Suprapubic skin (tissue), 4 donors: ENCODE measurements around the gene PLXNC1. TPM values are rescaled to one million over a fixed set of nuclear protein-coding genes. Genes with fewer than 3 reads are reported as not detected.

Experiments
- DNase-seq, 2 donors: peaks; one replicate each; pipeline ENCODE4 v3.0.0-alpha.2; 2019; ENCODE audit warnings: low spot score in 2 of 2
- H3K27ac ChIP-seq: fragments of 200-600 bp; sonication (generic); one replicate; pipeline ENCODE4 v1.5.1; 2019
- H3K27me3 ChIP-seq: fragments of 200-600 bp; sonication (generic); one replicate; pipeline ENCODE4 v1.5.1; 2019
- H3K36me3 ChIP-seq: fragments of 200-600 bp; sonication (generic); one replicate; pipeline ENCODE4 v1.5.1; 2019
- H3K4me1 ChIP-seq: fragments of 200-600 bp; sonication (generic); one replicate; pipeline ENCODE4 v1.5.1; 2019
- H3K4me3 ChIP-seq: fragments of 200-600 bp; sonication (generic); one replicate; pipeline ENCODE4 v1.5.1; 2019; ENCODE audit warnings: mild to moderate bottlenecking
- H3K9me3 ChIP-seq: fragments of 200-600 bp; sonication (generic); one replicate; pipeline ENCODE4 v1.5.1; 2019
- EP300 ChIP-seq: sonication (generic); formaldehyde crosslinking; IDR thresholded peaks from one replicate; pipeline ENCODE4 v1.6.1; 2017; ENCODE audit warnings: antibody characterized with exemption
- POLR2A ChIP-seq, 2 donors: fragments of 450-650 bp; IDR thresholded peaks; one replicate each; pipeline ENCODE4 v1.6.1; 2017; ENCODE audit warnings: antibody characterized with exemption in 2 of 2, mild to moderate bottlenecking in 2 of 2, moderate library complexity in 2 of 2
- POLR2AphosphoS5 ChIP-seq, 3 donors: sonication (generic); formaldehyde crosslinking; IDR thresholded peaks; one replicate each; pipeline ENCODE4 v1.6.1; 2017; ENCODE audit warnings: antibody characterized with exemption in 3 of 3
- WGBS: methylation state at CpG from one replicate; pipeline ENCODE4 v1.1.5; 2018; 5-methylcytosine and 5-hydroxymethylcytosine counted together
- total RNA-seq, 4 donors: library from RNA; depleted of rRNA; stranded (reverse); fragments of >200 nt; gene quantifications; one replicate each; pipeline ENCODE4 v1.1.0, GENCODE V29; 2016
- TF ChIP-seq, protein P1 (sequence below), 2 donors: fragments of 200-600 bp in 1 of 2; fragments of 450-650 bp in 1 of 2; sonication (generic) in 1 of 2; IDR thresholded peaks; one replicate each; pipeline ENCODE4 v1.5.1; 2016 to 2019; ENCODE audit warnings: antibody characterized with exemption in 2 of 2, mild to moderate bottlenecking in 1 of 2, moderate library complexity in 1 of 2

The PLXNC1 gene
- total RNA-seq, 4 donors from 2014 or later, result 8.1 to 30.9 (median 15.3) TPM

DNA sequence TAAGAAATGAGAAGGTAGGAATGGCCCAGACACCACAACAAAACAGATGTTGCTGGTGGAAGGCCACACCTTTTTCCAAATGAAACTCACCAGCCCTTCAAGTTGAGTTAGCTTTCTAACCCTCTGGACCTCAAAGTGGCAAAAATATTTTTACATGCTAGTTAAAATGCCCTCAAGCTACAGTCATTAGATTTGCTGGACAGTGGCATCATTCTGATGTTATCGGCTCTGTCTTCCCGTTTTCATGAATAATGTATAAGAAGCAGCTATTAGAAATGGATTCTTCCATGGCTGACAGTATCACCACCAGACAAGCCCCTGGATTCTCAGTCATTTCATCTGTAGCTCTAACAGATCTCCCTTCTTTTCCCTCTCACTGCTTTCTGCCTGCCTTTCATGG, 37.1 kb upstream of the PLXNC1 start:
- 78% methylated on average over 2 of the region's 2 CpGs for WGBS
- TF ChIP-seq EP300 (no peak), POLR2AphosphoS5 (IDR thresholded peaks at IDR 0.05) (no peak), POLR2A (IDR thresholded peaks at IDR 0.05) (no peak)
- TF ChIP-seq, protein P1, sequence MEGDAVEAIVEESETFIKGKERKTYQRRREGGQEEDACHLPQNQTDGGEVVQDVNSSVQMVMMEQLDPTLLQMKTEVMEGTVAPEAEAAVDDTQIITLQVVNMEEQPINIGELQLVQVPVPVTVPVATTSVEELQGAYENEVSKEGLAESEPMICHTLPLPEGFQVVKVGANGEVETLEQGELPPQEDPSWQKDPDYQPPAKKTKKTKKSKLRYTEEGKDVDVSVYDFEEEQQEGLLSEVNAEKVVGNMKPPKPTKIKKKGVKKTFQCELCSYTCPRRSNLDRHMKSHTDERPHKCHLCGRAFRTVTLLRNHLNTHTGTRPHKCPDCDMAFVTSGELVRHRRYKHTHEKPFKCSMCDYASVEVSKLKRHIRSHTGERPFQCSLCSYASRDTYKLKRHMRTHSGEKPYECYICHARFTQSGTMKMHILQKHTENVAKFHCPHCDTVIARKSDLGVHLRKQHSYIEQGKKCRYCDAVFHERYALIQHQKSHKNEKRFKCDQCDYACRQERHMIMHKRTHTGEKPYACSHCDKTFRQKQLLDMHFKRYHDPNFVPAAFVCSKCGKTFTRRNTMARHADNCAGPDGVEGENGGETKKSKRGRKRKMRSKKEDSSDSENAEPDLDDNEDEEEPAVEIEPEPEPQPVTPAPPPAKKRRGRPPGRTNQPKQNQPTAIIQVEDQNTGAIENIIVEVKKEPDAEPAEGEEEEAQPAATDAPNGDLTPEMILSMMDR (IDR thresholded peaks at IDR 0.05), result no peak
- no peak overlapping the region for H3K27ac ChIP-seq
- no peaks in the 10 kb centered on the region for H3K4me1 ChIP-seq
- no peak overlapping the region for H3K4me3 ChIP-seq
- no peak for DNase-seq
- peaks cover 6% of the 10 kb centered on the region for H3K27me3 ChIP-seq
- H3K9me3 ChIP-seq, result no peaks in the 10 kb centered on the region
- no peaks in the 10 kb centered on the region for H3K36me3 ChIP-seq

DNA sequence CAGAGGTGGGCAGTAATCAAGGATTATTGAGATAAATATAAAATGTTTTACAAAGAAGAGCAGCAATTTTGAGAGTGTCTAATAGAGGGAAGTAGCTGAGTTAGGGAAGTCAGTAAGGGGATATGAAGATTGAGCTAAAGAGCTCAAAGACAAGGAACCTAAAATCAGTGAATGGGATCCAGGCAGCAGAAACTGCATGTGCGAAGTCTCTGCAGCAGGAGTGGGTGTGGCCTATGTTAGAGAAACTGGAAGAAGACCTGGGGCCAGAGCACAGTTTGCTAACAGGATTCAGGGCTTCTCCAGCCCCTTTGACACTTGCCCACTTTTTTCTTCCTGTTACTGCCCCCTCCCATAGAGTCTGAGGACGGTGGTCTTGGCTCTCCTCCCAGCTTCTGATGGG, 36.3 kb upstream of the PLXNC1 start:
- no peak overlapping the region for H3K27ac ChIP-seq
- H3K27me3 ChIP-seq, result peaks cover 5% of the 10 kb centered on the region
- no peak overlapping the region for H3K4me3 ChIP-seq
- H3K36me3 ChIP-seq, result no peaks in the 10 kb centered on the region
- no peaks in the 10 kb centered on the region for H3K9me3 ChIP-seq
- TF ChIP-seq, protein P1 (IDR thresholded peaks at IDR 0.05), result no peak
- TF ChIP-seq POLR2AphosphoS5 (IDR thresholded peaks at IDR 0.05) (no peak), POLR2A (IDR thresholded peaks at IDR 0.05) (no peak), EP300 (no peak)
- no peaks in the 10 kb centered on the region for H3K4me1 ChIP-seq
- no peak for DNase-seq
- 57% methylated on average over 2 of the region's 2 CpGs for WGBS

DNA sequence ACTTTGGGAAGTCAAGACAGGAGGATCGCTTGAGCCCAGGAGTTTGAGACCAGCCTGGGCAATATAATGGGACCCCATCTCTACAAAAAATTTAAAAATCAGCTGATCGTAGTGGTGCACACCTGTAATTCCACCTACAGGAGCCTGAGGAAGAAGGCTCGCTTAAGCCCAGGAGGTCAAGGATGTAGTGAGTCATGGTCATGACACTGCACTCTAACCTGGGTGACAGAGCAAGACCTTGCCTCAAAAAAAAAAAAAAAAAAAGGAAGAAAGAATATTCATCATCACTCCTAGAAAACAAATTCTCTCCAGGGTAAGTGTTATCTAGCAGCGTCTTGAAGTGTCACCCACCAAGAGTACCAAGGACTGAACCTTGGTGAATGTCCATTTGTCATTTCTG, 34.2 kb upstream of the PLXNC1 start:
- no peak for DNase-seq
- no peaks in the 10 kb centered on the region for H3K4me1 ChIP-seq
- WGBS, result 97% methylated on average over 4 of the region's 4 CpGs
- no peak overlapping the region for H3K4me3 ChIP-seq
- TF ChIP-seq POLR2A (IDR thresholded peaks at IDR 0.05) (no peak), EP300 (no peak), POLR2AphosphoS5 (IDR thresholded peaks at IDR 0.05) (no peak)
- TF ChIP-seq, protein P1 (IDR thresholded peaks at IDR 0.05), result no peak
- H3K27me3 ChIP-seq, result no peaks in the 10 kb centered on the region
- H3K36me3 ChIP-seq, result no peaks in the 10 kb centered on the region
- no peaks in the 10 kb centered on the region for H3K9me3 ChIP-seq
- H3K27ac ChIP-seq, result no peak overlapping the region

DNA sequence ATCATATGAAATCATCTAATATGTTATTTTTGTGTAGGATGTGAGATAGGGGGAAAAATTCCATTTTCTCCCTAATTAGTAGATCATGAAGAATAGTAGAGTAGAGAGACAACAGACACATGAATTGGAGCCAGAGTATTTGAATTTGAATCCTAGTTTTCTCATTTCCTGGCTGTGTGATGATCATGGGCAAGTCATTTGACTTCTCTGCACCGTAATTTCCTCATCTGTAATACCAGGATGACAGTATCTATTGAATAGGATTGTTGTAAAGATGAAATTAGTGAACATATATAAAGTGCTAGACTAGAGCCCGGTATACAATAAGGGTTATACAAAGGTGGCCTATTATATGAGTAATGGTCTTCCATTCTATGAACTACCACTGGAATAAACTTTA, 32.2 kb upstream of the PLXNC1 start:
- TF ChIP-seq POLR2AphosphoS5 (IDR thresholded peaks at IDR 0.05) (no peak), EP300 (no peak), POLR2A (IDR thresholded peaks at IDR 0.05) (no peak)
- TF ChIP-seq, protein P1 (IDR thresholded peaks at IDR 0.05), result no peak
- 95% methylated on average over 2 of the region's 2 CpGs for WGBS
- Histone ChIP-seq H3K36me3 (no peaks in the 10 kb centered on the region), H3K27ac (no peak overlapping the region), H3K4me3 (no peak overlapping the region), H3K9me3 (no peaks in the 10 kb centered on the region), H3K4me1 (no peaks in the 10 kb centered on the region), H3K27me3 (no peaks in the 10 kb centered on the region)
- DNase-seq, result no peak

DNA sequence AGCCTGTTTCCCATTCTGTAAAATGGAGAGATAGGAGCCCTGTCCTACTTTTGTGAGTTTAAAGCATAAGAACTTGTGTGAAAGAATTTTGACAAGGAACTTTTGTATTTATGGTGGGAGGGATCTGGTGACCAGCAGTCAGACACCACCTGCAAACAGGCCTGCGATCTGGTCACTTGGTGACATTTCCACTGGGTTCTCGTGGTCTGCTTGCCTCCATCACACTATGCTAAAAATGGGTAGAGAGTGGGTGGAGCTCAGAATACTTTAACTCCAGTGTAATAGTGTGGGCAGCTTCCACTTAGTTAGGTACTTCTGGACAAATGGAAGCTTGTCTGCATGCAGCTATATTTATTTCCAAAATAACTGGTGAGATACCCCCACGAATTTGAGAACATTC, 26.5 kb upstream of the PLXNC1 start:
- TF ChIP-seq POLR2AphosphoS5 (IDR thresholded peaks at IDR 0.05) (no peak), EP300 (no peak), POLR2A (IDR thresholded peaks at IDR 0.05) (no peak)
- TF ChIP-seq, protein P1 (IDR thresholded peaks at IDR 0.05), result no peak
- H3K4me3 ChIP-seq, result no peak overlapping the region
- peaks cover 2% of the 10 kb centered on the region for H3K27me3 ChIP-seq
- WGBS, result 67% methylated on average over 3 of the region's 3 CpGs
- H3K36me3 ChIP-seq, result no peaks in the 10 kb centered on the region
- H3K27ac ChIP-seq, result no peak overlapping the region
- H3K9me3 ChIP-seq, result no peaks in the 10 kb centered on the region
- no peak for DNase-seq
- no peaks in the 10 kb centered on the region for H3K4me1 ChIP-seq
